SK-N-MC (cell line): ENCODE measurements around the gene OR5AU1.
A peak's percentile ranks its signal among the peaks of the same experiment; 100 is the strongest.

ENCODE experiments used
- DNase-seq: peaks from one replicate; pipeline ENCODE4 v3.0.0-alpha.2; 2011; ENCODE audit warnings: low read depth, low spot score
- H3K27ac ChIP-seq: fragments of 200-600 bp; sonication (generic); 2 replicates; pipeline ENCODE4 v1.5.1; 2016; ENCODE audit warnings: mixed run types
- H3K36me3 ChIP-seq: fragments of 200-600 bp; sonication (generic); 2 replicates; pipeline ENCODE4 v1.6.1; 2017; ENCODE audit warnings: antibody characterized with exemption, low read length, mixed read lengths; ENCODE audit not compliant: insufficient read depth
- H3K4me3 ChIP-seq: fragments of 200-600 bp; sonication (generic); 2 replicates; pipeline ENCODE4 v1.5.1; 2016
- H3K9ac ChIP-seq: fragments of 200-600 bp; sonication (generic); 2 replicates; pipeline ENCODE4 v1.8.0; 2017; ENCODE audit warnings: mixed run types, mixed read lengths; ENCODE audit not compliant: insufficient read length
- H3K9me3 ChIP-seq: fragments of 200-600 bp; sonication (generic); 2 replicates; pipeline ENCODE4 v1.6.1; 2017; ENCODE audit warnings: low read depth, mild to moderate bottlenecking, antibody characterized with exemption, low read length, moderate library complexity, mixed read lengths
- EZH2 ChIP-seq: fragments of 200-600 bp; sonication (generic); IDR thresholded peaks from one replicate; pipeline ENCODE4 v1.6.1; 2017; ENCODE audit warnings: antibody characterized with exemption
- FOXP2 ChIP-seq: optimal IDR thresholded peaks from 2 replicates; pipeline ENCODE3; 2011; ENCODE audit warnings: mild to moderate bottlenecking, moderate library complexity; ENCODE audit not compliant: insufficient read depth; ENCODE audit errors: extremely low read length, control extremely low read depth
- POLR2AphosphoS5 ChIP-seq: IDR thresholded peaks from 2 replicates; pipeline ENCODE4 v1.6.1; 2012; ENCODE audit warnings: mild to moderate bottlenecking, low read depth, low read length, borderline replicate concordance

OR5AU1 gene

DNA sequence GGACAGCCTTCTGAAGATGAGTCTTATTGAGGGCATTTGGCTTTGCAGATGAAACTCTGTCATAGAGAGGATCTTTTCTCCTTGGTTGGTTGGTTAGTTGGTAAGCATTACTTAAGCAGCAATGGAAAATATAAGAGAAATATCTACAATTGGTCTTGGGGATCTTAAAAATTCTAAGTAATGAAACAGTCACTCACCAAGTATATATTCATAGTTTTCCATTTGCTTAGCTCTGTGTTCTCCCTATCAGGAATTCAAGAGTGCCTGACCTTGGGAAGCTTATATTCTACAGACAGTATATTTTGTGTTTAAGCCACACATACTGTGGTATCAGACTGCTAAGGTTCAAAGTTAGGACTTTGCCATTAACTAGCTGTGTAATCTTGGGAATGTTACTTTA lies at the start of gene OR5AU1:
TSS of gene OR5AU1 (minus strand) at position 101 of the 400 bp plus-strand sequence. CDS start 191 bp downstream, outside the sequence.
- no peak within 1 kb of the TSS for H3K4me3 ChIP-seq
- H3K9me3 ChIP-seq = no peaks in the 10 kb centered on the region
- no peak for TF ChIP-seq FOXP2
- no peak for TF ChIP-seq EZH2
- no peak for TF ChIP-seq POLR2AphosphoS5
- H3K9ac ChIP-seq = no peak within 1 kb of the TSS
- no peak within 1 kb of the TSS for H3K27ac ChIP-seq
- no peaks in the 10 kb centered on the region for H3K36me3 ChIP-seq
- DNase-seq = no peak

DNA sequence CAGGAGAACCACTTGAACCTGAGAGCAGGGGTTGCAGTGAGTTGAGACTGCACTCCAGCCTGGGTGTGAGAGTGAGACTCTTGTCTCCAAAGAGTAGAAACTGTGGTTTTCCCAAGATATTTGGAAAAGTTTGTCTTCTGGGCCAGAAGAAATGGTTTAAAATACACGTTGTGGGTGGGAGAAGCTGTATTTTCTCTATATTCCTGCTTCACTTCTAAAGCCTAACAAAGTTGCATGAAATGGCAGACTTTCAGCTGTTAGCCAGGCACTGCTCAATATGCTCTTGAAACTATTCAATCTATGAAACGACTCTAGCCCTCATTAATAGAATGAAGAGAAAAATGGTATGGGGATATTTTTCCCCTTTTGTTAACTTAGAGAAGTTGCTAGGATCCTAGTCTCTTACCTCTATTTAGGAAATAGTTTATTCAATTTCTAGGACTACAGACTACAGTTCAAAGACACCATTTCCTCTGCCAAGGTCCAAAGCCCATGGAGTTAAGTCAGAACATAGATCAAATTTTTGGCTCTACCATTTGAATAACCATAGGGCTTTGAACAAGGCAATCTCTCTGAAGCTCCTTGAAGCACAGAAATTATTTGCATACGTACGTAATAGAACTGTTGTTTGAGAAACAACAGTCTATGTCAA lies 49.3 kb upstream of the OR5AU1 start:
- peaks cover 66% of the 10 kb centered on the region for H3K36me3 ChIP-seq
- H3K27ac ChIP-seq = peak overlapping the region; percentile 50; the same call in 1 of the 2 replicates
- DNase-seq = no peak
- H3K4me3 ChIP-seq = no peak overlapping the region
- no peak overlapping the region for H3K9ac ChIP-seq
- TF ChIP-seq FOXP2 (no peak), POLR2AphosphoS5 (no peak), EZH2 (no peak)
- H3K9me3 ChIP-seq = no peaks in the 10 kb centered on the region

DNA sequence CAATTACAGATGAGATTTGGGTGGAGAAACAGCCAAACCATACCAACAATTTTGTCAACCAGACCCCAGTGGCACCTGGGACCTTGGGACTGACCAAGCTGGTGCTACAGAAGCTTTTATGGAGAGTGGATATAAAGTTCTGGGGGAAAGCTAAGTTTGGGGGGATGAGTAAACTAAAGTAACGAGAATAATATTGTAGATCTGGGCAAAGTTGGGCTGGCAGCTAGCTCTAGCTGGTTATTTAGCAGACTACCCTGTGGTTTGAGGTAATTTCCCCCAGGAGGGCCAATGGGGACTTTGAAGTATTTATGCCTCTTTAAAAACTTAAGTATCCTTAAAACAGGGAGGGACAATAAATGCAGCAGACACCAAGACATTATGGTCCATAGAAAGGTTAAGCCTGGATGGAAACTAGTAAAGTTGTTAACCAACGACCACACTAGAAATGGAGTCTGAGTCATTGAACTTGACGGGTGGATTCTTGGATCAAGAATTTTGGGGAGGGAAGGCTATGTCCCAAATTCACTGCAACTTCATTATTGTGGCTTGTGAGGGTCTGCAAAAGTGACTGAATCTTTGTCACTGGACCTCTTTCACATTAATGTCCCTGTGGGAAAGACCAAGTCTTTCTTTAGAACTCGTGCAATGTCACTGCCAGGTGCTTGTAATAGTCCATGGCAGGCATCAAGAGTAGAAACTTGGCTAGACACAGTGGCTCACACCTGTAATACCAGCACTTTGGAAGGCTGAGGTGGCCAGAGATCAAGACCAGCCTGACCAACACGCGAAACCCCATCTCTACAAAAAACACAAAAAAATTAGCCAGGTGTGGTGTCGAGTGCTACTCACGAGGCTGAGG lies 48.5 kb upstream of the OR5AU1 start:
- TF ChIP-seq FOXP2 = no peak
- TF ChIP-seq POLR2AphosphoS5 = no peak; the same call in 1 of the 2 replicates
- TF ChIP-seq EZH2 = no peak
- Histone ChIP-seq H3K4me3 (no peak overlapping the region), H3K27ac (peak overlapping the region; percentile 50; the same call in 1 of the 2 replicates), H3K9ac (no peak overlapping the region), H3K36me3 (peaks cover 58% of the 10 kb centered on the region), H3K9me3 (no peaks in the 10 kb centered on the region)
- DNase-seq = no peak

DNA sequence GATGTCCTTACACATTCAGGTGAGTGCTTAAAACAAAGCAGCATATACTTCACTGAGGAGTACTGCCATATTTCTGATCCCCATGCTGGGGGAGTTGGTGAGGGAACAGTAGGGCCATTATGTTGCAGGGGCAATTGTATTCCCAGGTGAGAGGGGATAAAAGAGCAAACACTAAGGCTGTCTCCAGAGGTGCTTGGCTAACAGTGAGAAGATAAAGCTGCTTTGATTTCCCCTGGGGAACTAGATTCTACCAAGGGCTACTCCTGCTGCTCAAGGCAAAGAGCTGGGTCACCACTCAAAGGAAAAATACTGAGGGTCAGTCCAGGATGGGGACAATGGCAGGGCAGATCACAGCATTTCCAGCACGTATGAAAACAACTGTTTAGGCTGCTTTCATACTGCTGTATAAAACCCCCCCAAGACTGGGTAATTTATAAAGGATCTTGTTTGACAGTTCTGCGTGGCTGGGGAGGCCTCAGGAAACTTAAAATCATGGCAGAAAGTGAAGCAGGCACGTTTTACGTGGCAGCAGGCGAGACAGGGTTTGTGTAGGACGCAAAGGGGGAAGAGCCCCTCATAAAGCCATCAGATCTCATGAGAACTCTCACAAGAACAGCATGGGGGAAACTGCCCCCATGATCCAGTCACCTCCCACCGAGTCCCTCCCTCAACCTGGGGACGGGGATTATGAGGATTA lies 47.8 kb upstream of the OR5AU1 start:
- DNase-seq = no peak
- no peak overlapping the region for H3K9ac ChIP-seq
- H3K27ac ChIP-seq = peak overlapping the region; percentile 50
- no peak overlapping the region for H3K4me3 ChIP-seq
- peaks cover 50% of the 10 kb centered on the region for H3K36me3 ChIP-seq
- H3K9me3 ChIP-seq = no peaks in the 10 kb centered on the region
- TF ChIP-seq POLR2AphosphoS5 (peak; percentile 38), EZH2 (no peak), FOXP2 (no peak)

DNA sequence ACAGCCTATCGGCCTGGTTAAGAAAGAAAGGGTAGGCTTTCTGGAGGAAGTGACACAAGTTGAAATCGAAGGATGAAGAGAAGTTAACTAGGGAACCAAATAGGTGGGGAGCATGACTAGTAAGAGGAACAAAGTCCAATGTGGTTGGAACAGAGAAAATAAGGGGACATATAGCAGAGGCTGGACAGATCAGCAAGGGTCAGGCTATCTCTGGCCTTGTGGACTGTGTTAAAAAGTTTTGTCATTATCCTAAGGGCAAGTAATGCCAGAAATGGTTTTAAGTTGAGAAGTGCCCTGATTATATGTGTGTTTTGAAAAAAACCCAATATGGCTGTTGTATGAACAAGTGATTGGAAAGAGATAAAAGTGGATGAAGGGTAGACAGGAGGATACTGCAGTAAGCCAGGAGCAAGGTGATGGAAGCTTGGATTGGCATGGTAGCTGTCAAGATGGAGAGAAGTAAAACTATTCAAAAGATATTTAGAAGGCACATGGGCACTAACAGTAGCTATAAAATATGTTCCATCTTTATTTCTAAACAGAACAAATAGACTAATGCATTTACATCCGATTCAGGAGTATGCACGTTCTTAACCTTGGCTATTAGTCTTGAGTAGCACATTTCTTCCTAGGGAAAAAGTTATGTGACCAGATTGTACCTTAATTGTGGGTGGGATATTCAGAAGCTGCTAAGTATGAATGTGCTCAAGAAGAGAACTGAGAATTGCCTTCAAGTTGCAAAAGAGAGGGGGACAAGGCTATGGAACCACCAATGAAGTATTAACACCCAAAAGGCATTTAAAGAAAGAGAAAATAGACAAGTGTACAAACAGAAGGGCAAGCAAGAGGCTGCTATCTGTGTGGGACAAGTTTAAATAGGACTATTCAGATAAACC lies 46.8 kb upstream of the OR5AU1 start:
- Histone ChIP-seq H3K9ac (no peak overlapping the region), H3K36me3 (peaks cover 41% of the 10 kb centered on the region), H3K9me3 (no peaks in the 10 kb centered on the region), H3K27ac (peak overlapping the region; percentile 66), H3K4me3 (no peak overlapping the region)
- no peak for DNase-seq
- no peak for TF ChIP-seq EZH2
- TF ChIP-seq POLR2AphosphoS5 = no peak
- TF ChIP-seq FOXP2 = no peak

DNA sequence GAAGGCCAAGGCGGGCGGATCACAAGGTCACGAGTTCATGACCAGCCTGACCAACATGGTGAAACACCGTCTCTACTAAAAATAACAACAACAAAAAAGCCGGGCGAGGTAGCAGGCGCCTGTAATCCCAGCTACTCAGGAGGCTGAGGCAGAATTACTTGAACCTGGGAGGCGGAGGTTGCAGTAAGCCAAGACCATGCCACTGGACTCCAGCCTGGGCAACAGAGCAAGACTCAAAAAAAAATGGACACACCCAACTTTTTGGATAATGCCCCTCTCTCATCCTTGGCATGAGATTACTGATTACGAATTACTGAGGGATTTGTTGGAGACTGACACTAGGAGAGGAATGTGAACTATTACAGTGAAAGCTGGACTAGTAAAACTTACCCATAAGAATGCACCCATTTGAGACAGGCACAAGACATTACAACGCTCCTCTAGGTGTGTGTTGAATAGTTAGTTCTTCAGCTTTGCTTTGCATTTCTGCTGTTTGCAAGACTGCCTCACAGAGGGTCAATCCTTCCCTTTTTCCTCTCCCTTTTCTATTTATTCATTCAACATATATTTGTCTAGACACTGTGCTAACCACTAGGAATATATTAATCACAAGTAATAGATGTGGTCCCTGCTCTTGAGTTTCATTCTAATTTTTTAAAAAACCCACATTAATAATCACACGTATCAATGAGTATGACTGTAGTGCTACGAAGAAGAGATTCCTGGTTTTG lies 46.0 kb upstream of the OR5AU1 start:
- TF ChIP-seq POLR2AphosphoS5 (peak; percentile 46), FOXP2 (no peak), EZH2 (no peak)
- no peaks in the 10 kb centered on the region for H3K9me3 ChIP-seq
- DNase-seq = no peak

More for the DNA sequence above, 46.0 kb upstream of the OR5AU1 start:
- no peak overlapping the region for H3K9ac ChIP-seq
- peak overlapping the region; percentile 66 for H3K27ac ChIP-seq
- peaks cover 33% of the 10 kb centered on the region for H3K36me3 ChIP-seq
- H3K4me3 ChIP-seq = no peak overlapping the region
